Measurements from ENCODE around the gene DCTD. TPM values are rescaled to one million over a fixed set of nuclear protein-coding genes. Genes with fewer than 3 reads are reported as not detected.

Gene DCTD
- total and polyA plus RNA-seq, 2 of the 13 experiments (the other 11 are each of a cell fraction or from before 2014, with no cell fraction given): 85.1 to 95.3 TPM

DNA sequence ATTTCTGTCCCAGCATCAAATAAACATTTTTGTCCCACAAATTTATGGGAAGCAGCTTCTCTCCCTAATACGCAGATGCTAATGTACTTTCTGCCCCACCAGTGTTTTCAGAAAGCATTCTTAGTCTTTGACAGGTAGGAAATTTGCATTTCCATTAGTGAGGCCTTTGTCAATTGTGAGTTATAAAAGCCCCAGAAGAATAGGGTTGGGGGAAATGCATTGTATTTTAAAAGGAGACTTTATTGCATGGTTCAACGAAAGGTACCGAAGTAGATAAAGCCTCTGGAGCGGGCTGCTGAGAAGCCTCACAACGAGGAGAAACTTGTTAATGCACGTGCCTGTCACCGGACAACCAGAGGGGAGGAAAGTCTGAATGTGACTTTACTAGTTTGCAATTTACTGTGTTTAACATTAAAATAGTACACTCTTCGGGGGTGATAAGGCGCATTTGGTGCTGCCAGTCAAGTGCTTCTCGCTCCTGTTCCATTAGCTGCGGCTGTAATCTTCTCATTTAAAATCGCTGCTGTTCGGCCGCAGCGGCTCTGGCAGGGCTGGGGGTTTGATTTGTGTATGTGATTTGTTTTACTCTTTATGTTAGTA lies 63.4 kb downstream of the DCTD start (continued):
- TF ChIP-seq, protein P1, sequence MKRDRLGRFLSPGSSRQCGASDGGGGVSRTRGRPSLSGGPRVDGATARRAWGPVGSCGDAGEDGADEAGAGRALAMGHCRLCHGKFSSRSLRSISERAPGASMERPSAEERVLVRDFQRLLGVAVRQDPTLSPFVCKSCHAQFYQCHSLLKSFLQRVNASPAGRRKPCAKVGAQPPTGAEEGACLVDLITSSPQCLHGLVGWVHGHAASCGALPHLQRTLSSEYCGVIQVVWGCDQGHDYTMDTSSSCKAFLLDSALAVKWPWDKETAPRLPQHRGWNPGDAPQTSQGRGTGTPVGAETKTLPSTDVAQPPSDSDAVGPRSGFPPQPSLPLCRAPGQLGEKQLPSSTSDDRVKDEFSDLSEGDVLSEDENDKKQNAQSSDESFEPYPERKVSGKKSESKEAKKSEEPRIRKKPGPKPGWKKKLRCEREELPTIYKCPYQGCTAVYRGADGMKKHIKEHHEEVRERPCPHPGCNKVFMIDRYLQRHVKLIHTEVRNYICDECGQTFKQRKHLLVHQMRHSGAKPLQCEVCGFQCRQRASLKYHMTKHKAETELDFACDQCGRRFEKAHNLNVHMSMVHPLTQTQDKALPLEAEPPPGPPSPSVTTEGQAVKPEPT (CRISPR knock-in tag; IDR thresholded peaks at IDR 0.05; ENCODE audit: low read depth): no peak
- TF ChIP-seq ZNF333 (CRISPR knock-in tag; IDR thresholded peaks at IDR 0.05; ENCODE audit: borderline replicate concordance) (no peak), RARA (CRISPR knock-in tag; IDR thresholded peaks at IDR 0.05) (no peak), ZNF646 (CRISPR knock-in tag; IDR thresholded peaks at IDR 0.05) (no peak)

All from HepG2 (cell line).